Common myeloid progenitor, CD34-positive (primary cell): ENCODE results near the gene PTCSC3.
A peak's percentile ranks its signal among the peaks of the same experiment; 100 is the strongest.

Experiments
- CTCF ChIA-PET: fragments of 350-600 bp; sonication (Branson Sonifier 250); formaldehyde crosslinking; loops from one replicate; lab custom pipeline; 2021; ENCODE audit warnings: antibody characterized with exemption; lab: Charles Lee
- POLR2A ChIA-PET: fragments of 350-600 bp; sonication (Branson Sonifier 250); formaldehyde crosslinking; loops from one replicate; lab custom pipeline; 2021; ENCODE audit warnings: antibody characterized with exemption; lab: Charles Lee
- DNase-seq, 3 donors: peaks; one replicate each; pipeline versions ENCODE4 v3.0.0 to v3.0.0-alpha.2; 2013
- H3K27ac ChIP-seq, 2 experiments: 1 replicate in 1 of 2; 2 replicates in 1 of 2; pipeline ENCODE4 v1.7.0; 2013; ENCODE audit warnings: inconsistent platforms in 2 of 2, low read length in 2 of 2, mild to moderate bottlenecking in 2 of 2, low read depth in 1 of 2, moderate library complexity in 1 of 2; ENCODE audit not compliant: severe bottlenecking in 2 of 2, insufficient read depth in 1 of 2, poor library complexity in 1 of 2
- H3K27me3 ChIP-seq, 5 experiments: replicated peaks in 2 of 5; 1 replicate in 3 of 5; 2 replicates in 2 of 5; pipeline versions ENCODE4 v1.6.1 to v1.7.0; 2013; ENCODE audit warnings: low read length in 4 of 5, mild to moderate bottlenecking in 2 of 5, moderate library complexity in 2 of 5, inconsistent platforms in 1 of 5; ENCODE audit not compliant: insufficient read depth in 5 of 5, control insufficient read depth in 4 of 5
- H3K36me3 ChIP-seq, 4 experiments: 1 replicate in 2 of 4; 2 replicates in 2 of 4; pipeline versions ENCODE4 v1.6.1 to v1.7.0; 2013; ENCODE audit warnings: low read length in 3 of 4, control low read depth in 1 of 4, mild to moderate bottlenecking in 1 of 4; ENCODE audit not compliant: control insufficient read depth in 4 of 4, insufficient read depth in 4 of 4
- H3K4me1 ChIP-seq, 4 experiments: 1 replicate in 3 of 4; 2 replicates in 1 of 4; pipeline versions ENCODE4 v1.6.1 to v1.7.1; 2013; ENCODE audit warnings: low read length in 3 of 4, mild to moderate bottlenecking in 3 of 4, control low read depth in 1 of 4, inconsistent platforms in 1 of 4, moderate library complexity in 1 of 4; ENCODE audit not compliant: control insufficient read depth in 4 of 4, insufficient read depth in 4 of 4; ENCODE audit errors: control extremely low read depth in 1 of 4
- H3K4me3 ChIP-seq, 7 experiments: 1 replicate in 4 of 7; 2 replicates in 3 of 7; pipeline versions ENCODE4 v1.5.1 to v1.7.0; 2013; ENCODE audit warnings: mild to moderate bottlenecking in 7 of 7, low read length in 6 of 7, moderate library complexity in 6 of 7, inconsistent platforms in 2 of 7, low read depth in 2 of 7, control low read depth in 1 of 7; ENCODE audit not compliant: insufficient read depth in 4 of 7, control insufficient read depth in 1 of 7; ENCODE audit errors: extremely low read depth in 1 of 7
- H3K9me3 ChIP-seq, 5 experiments: 1 replicate in 4 of 5; 2 replicates in 1 of 5; pipeline versions ENCODE4 v1.6.1 to v1.7.1; 2013; ENCODE audit warnings: low read length in 4 of 5, mild to moderate bottlenecking in 2 of 5, inconsistent platforms in 1 of 5, low read depth in 1 of 5, moderate library complexity in 1 of 5; ENCODE audit not compliant: control insufficient read depth in 4 of 5, insufficient read depth in 2 of 5; ENCODE audit errors: control extremely low read depth in 1 of 5
- WGBS: methylation state at CpG from one replicate; pipeline ENCODE4 v1.1.5; 2013; ENCODE audit not compliant: insufficient coverage; 5-methylcytosine and 5-hydroxymethylcytosine counted together

Gene PTCSC3

GRCh38 chr14:36207500-36207899 is 31.0 kb upstream of the PTCSC3 start:
- ChIA-PET CTCF (no interaction called here), POLR2A (no interaction called here)
- no peaks in the 10 kb centered on the region for H3K36me3 ChIP-seq
- no peak overlapping the region for H3K4me3 ChIP-seq
- H3K27me3 ChIP-seq, result peaks cover 0 to 3% (median 0%) of the 10 kb centered on the region in 5 experiments
- H3K9me3 ChIP-seq, result no peaks in the 10 kb centered on the region
- 100% methylated on average over 1 of the region's 1 CpG for WGBS
- no peaks in the 10 kb centered on the region for H3K4me1 ChIP-seq
- peak in 1 of 3 donors; percentile 3 for DNase-seq
- no peak overlapping the region for H3K27ac ChIP-seq

GRCh38 chr14:36204461-36205073 is 28.0 kb upstream of the PTCSC3 start:
- Histone ChIP-seq H3K27ac (no peak overlapping the region), H3K4me3 (no peak overlapping the region), H3K27me3 (peaks cover 0 to 4% (median 0%) of the 10 kb centered on the region in 5 experiments), H3K9me3 (no peaks in the 10 kb centered on the region), H3K36me3 (no peaks in the 10 kb centered on the region), H3K4me1 (no peaks in the 10 kb centered on the region)
- no peak for DNase-seq
- POLR2A ChIA-PET, result no interaction called here
- WGBS, result 98% methylated on average over 4 of the region's 4 CpGs
- CTCF ChIA-PET, result no interaction called here

GRCh38 chr14:36198378-36198777 is 21.9 kb upstream of the PTCSC3 start:
- Histone ChIP-seq H3K9me3 (no peaks in the 10 kb centered on the region), H3K27me3 (peaks cover 0 to 8% (median 0%) of the 10 kb centered on the region in 5 experiments), H3K27ac (no peak overlapping the region), H3K4me1 (no peaks in the 10 kb centered on the region), H3K36me3 (no peaks in the 10 kb centered on the region), H3K4me3 (no peak overlapping the region)
- ChIA-PET POLR2A (no interaction called here), CTCF (no interaction called here)
- no peak for DNase-seq
- WGBS, result no CpG with 5 or more reads among the region's 1 CpG

- DNase-seq, result no peak
- no peak overlapping the region for H3K4me3 ChIP-seq
- H3K36me3 ChIP-seq, result no peaks in the 10 kb centered on the region
- peaks cover 0 to 7% (median 2%) of the 10 kb centered on the region in 5 experiments for H3K27me3 ChIP-seq
- no peaks in the 10 kb centered on the region for H3K4me1 ChIP-seq
- no peaks in the 10 kb centered on the region for H3K9me3 ChIP-seq
- ChIA-PET POLR2A (no interaction called here), CTCF (no interaction called here)
- no peak overlapping the region for H3K27ac ChIP-seq
- WGBS, result 91% methylated on average over 3 of the region's 4 CpGs
These were observed 18.1 kb upstream of the PTCSC3 start for GRCh38 chr14:36194663-36195062.

GRCh38 chr14:36192530-36192929 is 16.0 kb upstream of the PTCSC3 start:
- peaks cover 0 to 5% (median 0%) of the 10 kb centered on the region in 5 experiments for H3K27me3 ChIP-seq
- ChIA-PET POLR2A (no interaction called here), CTCF (no interaction called here)
- H3K4me3 ChIP-seq, result no peak overlapping the region
- no peak overlapping the region for H3K27ac ChIP-seq
- no peak for DNase-seq
- WGBS, result 95% methylated on average over 3 of the region's 3 CpGs
- no peaks in the 10 kb centered on the region for H3K9me3 ChIP-seq
- H3K4me1 ChIP-seq, result no peaks in the 10 kb centered on the region
- H3K36me3 ChIP-seq, result no peaks in the 10 kb centered on the region

- Histone ChIP-seq H3K4me3 (no peak overlapping the region), H3K9me3 (no peaks in the 10 kb centered on the region), H3K36me3 (no peaks in the 10 kb centered on the region), H3K4me1 (no peaks in the 10 kb centered on the region), H3K27ac (no peak overlapping the region), H3K27me3 (no peaks in the 10 kb centered on the region)
- no peak for DNase-seq
- ChIA-PET CTCF (no interaction called here), POLR2A (no interaction called here)
- 100% methylated on average over 1 of the region's 3 CpGs for WGBS
These were observed 6.9 kb upstream of the PTCSC3 start for GRCh38 chr14:36183402-36183801.

GRCh38 chr14:36181417-36181816 is 4.9 kb upstream of the PTCSC3 start:
- no peak overlapping the region for H3K27ac ChIP-seq
- H3K4me1 ChIP-seq, result no peaks in the 10 kb centered on the region
- H3K9me3 ChIP-seq, result no peaks in the 10 kb centered on the region
- no peak for DNase-seq
- H3K4me3 ChIP-seq, result no peak overlapping the region
- H3K27me3 ChIP-seq, result no peaks in the 10 kb centered on the region
- POLR2A ChIA-PET, result no interaction called here
- H3K36me3 ChIP-seq, result no peaks in the 10 kb centered on the region
- CTCF ChIA-PET, result no interaction called here
- WGBS, result 100% methylated on average over 3 of the region's 5 CpGs
